ENCODE measurements around the gene PRF1.
"Not testable (repeated sequence)": the region's sequence is repeated elsewhere in the genome, so short reads cannot be mapped to it uniquely, and the experiment has no call there.

Gene PRF1

GRCh38 chr10:70602665-70603448 lies at the start of gene PRF1:
TSS of gene PRF1 (minus strand) at chr10:70602741. CDS start at chr10:70600902, 1,839 bp downstream.
- no peak for DNase-seq

GRCh38 chr10:70651661-70652060 lies 49.1 kb upstream of the PRF1 start:
- peak; percentile 34 for DNase-seq

GRCh38 chr10:70650718-70651117 lies 48.2 kb upstream of the PRF1 start:
- no peak for DNase-seq

GRCh38 chr10:70650104-70650503 lies 47.6 kb upstream of the PRF1 start:
- no peak for DNase-seq

- DNase-seq = no peak
Observed at GRCh38 chr10:70649526-70649925, 47.0 kb upstream of the PRF1 start.

GRCh38 chr10:70648427-70648826 lies 45.9 kb upstream of the PRF1 start:
- DNase-seq = peak; percentile 31

- DNase-seq = no peak
Observed at GRCh38 chr10:70647086-70647485, 44.5 kb upstream of the PRF1 start.

- not testable (repeated sequence) for DNase-seq
Observed at GRCh38 chr10:70644959-70645358, 42.4 kb upstream of the PRF1 start.

- not testable (repeated sequence) for DNase-seq
Observed at GRCh38 chr10:70643272-70643671, 40.7 kb upstream of the PRF1 start.

GRCh38 chr10:70639640-70640383 lies 37.3 kb upstream of the PRF1 start:
- DNase-seq = not testable (repeated sequence)

- not testable (repeated sequence) for DNase-seq
Observed at GRCh38 chr10:70634515-70634914, 32.0 kb upstream of the PRF1 start.

- DNase-seq = no peak
Observed at GRCh38 chr10:70634011-70634410, 31.5 kb upstream of the PRF1 start.

GRCh38 chr10:70631735-70632134 lies 29.2 kb upstream of the PRF1 start:
- DNase-seq = not testable (repeated sequence)

GRCh38 chr10:70629338-70629737 lies 26.8 kb upstream of the PRF1 start:
- no peak for DNase-seq

GRCh38 chr10:70626056-70626455 lies 23.5 kb upstream of the PRF1 start:
- no peak for DNase-seq

GRCh38 chr10:70622981-70623844 lies 20.7 kb upstream of the PRF1 start:
- DNase-seq = no peak

- no peak for DNase-seq
Observed at GRCh38 chr10:70622541-70622940, 20.0 kb upstream of the PRF1 start.

- DNase-seq = no peak
Observed at GRCh38 chr10:70621503-70622078, 19.1 kb upstream of the PRF1 start.

GRCh38 chr10:70620020-70620289 lies 17.4 kb upstream of the PRF1 start:
- DNase-seq = no peak

- peak; percentile 59 for DNase-seq
Observed at GRCh38 chr10:70619271-70620019, 16.9 kb upstream of the PRF1 start.

GRCh38 chr10:70618663-70619062 lies 16.1 kb upstream of the PRF1 start:
- DNase-seq = no peak
